Left cardiac atrium (tissue), 4 donors: ENCODE measurements around the gene ASRGL1. TPM values are rescaled to one million over a fixed set of nuclear protein-coding genes. Genes with fewer than 3 reads are reported as not detected.

Experiments
- ATAC-seq, 2 donors: fragments of 200-7000 bp; cut with Tn5 transposase; one replicate each; pipeline ENCODE4 v1.9.1; 2020; ENCODE audit warnings: mild to moderate bottlenecking in 2 of 2, moderate library complexity in 2 of 2
- DNase-seq: peaks from one replicate; pipeline ENCODE4 v3.0.0-alpha.2; 2020
- intact Hi-C, 2 donors: fragments of 100-400 bp; cut with DNase I; formaldehyde crosslinking; loops; one replicate each; pipeline versions ENCODE4 v1.14.1 to v1.15.1; 2022 to 2023
- total RNA-seq, 2 donors: library from RNA; stranded (reverse); fragmentation: NEBNext Ultra II Directional; extraction: Animal tissue kit (Norgen Biotek cat#: 25700); gene quantifications; one replicate each; pipeline ENCODE4 v1.2.1, GENCODE V29; 2021
- donor health status: DM: no; HTN: yes; CAD: no.
- donor health status: DM: no; HTN: yes; CAD: no; lungs with severe emphysema.
- donor health status: DM: yes; HTN: yes; CAD: no.
- donor health status: Dilated cardiomyopathy.

Gene ASRGL1
- total RNA-seq, 2 donors from 2014 or later, result 7.8 to 8.1 TPM

DNA sequence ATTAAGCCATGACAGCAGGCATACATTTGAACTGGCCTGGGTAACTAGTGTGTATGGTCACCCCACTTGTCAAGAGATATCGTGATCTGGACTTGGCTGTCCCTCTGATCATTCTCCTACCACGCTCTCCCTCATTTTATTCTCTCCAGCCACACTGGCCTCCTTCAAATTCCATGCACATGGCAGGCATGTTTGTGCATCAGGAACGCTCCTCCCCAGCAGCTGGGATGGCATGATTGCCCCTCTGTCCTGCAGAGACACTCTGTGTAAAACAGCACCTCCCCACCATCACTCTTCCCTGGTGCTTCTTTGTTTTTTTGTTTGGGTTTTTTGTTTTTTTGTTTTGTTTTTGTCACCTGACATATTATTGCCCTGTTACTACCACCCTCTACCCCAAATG is 50.1 kb downstream of the ASRGL1 start:
- ATAC-seq (no peak), DNase-seq (no peak)
- intact Hi-C loops, result loop anchor here in 1 of 2 donors (10.0 kb wide), 1 partner anchor 307 kb away; no protein-coding TSS in a partner anchor

DNA sequence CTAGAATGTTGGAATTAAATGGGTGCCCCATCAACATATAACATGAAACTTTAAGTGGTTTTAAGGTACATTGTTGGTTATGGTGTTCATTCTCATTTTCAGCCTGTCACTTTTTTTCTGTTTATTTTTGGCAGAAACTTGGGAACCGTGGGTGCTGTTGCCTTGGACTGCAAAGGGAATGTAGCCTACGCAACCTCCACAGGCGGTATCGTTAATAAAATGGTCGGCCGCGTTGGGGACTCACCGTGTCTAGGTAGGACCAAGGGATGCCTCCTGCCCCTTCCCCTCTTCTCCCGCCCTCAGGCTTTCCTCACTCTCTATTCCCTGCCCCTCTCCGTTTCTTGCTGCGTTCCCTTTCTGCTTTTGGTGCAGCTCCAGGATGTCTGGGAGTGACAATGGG is 51.8 kb downstream of the ASRGL1 start:
- ATAC-seq, result no peak
- intact Hi-C loops, result loop anchor here in 1 of 2 donors (10.0 kb wide), 1 partner anchor 306 kb away; no protein-coding TSS in a partner anchor
- no peak for DNase-seq

DNA sequence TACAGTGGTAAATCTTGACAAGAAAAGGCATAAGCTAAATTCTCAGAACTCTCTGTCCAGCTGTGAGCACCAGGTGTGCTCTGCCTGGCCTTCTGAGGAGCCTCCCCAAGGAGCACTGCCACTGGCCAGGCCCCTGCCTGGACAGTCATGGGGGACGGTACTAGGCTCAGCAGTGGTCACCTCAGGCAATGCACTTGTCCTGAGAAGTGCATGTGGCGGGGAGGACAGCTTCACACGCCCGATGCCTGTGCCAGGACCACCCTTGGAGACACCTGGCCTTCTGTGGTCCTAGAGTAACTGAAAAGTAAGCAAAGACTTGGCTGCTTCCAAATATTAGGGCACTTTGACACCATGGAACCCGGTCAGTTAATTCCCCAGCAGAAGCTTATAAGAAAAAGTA is 53.0 kb downstream of the ASRGL1 start:
- ATAC-seq (no peak), DNase-seq (no peak)
- intact Hi-C loops, result loop anchor here (10.0 kb wide), 2 partner anchors 155 to 305 kb away; partner anchors contain the start of gene AHNAK (in 1 of the 2)

DNA sequence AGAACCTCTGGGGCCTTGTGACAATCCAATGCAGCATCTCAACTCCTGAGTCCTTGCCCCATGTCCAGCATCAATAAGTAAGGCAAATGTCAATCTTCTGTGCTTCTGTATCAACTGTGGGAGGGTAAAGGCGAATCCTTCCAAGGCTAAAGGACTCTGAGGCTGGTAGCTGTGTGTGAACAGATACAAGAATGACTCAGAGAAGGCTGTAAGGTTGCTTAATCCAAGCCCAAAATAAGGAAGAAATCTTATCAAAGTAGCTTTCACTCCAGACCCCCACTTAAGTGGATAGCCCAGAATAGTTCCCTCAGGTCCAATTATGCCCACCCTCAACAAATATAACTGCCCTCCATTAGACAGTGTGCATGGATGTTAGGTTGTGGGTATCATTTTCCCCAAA is 53.5 kb downstream of the ASRGL1 start:
- DNase-seq (no peak), ATAC-seq (no peak)
- intact Hi-C loops, result loop anchor here (10.0 kb wide), 2 partner anchors 154 to 304 kb away; partner anchors contain the start of gene AHNAK (in 1 of the 2)

DNA sequence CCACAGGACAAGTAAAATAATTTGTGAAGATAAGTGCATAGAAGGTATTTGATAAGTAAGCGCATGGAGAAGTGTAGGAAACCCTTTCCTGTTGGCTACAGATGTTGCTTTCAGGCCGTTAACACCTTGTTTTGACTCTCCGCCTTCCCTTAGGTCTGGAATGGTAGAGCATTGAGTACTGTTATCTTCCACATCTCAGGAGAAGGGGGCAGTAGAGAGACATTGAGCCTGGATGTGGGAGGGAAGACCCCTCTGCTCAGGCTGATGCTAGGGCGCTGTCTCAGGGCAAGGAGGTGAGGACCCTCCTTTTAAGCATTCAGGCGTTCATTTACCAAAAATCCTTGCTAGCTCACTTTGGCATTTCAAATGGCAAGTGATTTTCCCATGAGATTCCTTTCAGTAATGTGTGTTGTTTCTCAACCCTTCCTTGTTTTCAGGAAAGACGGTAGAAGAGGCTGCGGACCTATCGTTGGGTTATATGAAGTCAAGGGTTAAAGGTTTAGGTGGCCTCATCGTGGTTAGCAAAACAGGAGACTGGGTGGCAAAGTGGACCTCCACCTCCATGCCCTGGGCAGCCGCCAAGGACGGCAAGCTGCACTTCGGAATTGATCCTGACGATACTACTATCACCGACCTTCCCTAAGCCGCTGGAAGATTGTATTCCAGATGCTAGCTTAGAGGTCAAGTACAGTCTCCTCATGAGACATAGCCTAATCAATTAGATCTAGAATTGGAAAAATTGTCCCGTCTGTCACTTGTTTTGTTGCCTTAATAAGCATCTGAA is 54.6 kb downstream of the ASRGL1 start:
- ATAC-seq (no peak), DNase-seq (no peak)
- intact Hi-C loops, result loop anchor here (10.0 kb wide), 2 partner anchors 153 to 303 kb away; partner anchors contain the start of gene AHNAK (in 1 of the 2)

DNA sequence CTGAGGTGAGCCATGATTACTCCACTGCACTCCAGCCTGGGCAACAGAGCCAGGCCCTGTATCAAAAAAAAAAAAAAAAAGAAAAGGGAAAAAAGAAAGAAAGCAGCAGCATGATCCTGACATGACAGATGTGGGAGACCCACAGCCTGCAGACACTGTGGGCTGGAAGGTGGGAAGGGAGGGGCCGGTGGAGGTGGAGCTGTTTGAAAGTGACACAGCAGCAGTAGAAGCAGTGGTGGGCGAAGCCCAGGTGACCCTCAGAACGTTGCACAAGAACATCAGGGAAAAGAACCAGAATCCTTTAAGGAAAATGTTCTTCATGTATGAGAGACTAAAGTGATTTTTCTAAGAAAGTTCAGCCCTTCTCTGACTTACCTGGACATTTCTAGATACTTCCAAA is 55.3 kb downstream of the ASRGL1 start:
- no peak for DNase-seq
- ATAC-seq, result no peak
- intact Hi-C loops, result loop anchor here (10.0 kb wide), 2 partner anchors 152 to 302 kb away; partner anchors contain the start of gene AHNAK (in 1 of the 2)

DNA sequence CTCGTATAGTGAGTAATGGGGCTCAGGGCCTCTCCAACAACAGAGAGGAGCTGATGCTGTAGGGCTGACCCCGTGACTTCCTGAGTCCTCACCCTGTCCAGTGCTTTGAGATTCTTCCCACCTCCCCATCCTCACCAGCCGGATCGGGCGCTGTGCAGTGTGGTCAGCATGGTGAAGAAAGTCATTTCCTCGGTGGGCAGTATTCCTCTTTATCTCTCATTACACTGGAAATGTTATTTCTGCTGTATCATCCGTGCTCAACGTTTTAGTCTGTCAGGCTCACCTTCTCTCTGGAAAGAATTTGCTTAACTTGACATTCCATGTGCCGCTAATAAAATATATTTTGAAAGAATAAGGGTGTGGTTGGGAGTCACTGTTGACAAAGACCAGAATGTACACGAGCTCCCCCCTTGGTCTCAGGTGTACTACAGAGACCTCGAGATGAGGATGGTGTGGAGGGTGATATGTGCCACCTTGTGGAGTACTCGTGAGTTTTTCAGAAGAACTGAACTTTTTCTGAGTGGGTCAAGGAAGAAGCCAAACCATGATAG is 55.9 kb downstream of the ASRGL1 start:
- no peak for DNase-seq
- intact Hi-C loops, result loop anchor here (10.0 kb wide), 2 partner anchors 152 to 302 kb away; partner anchors contain the start of gene AHNAK (in 1 of the 2)
- ATAC-seq, result no peak

DNA sequence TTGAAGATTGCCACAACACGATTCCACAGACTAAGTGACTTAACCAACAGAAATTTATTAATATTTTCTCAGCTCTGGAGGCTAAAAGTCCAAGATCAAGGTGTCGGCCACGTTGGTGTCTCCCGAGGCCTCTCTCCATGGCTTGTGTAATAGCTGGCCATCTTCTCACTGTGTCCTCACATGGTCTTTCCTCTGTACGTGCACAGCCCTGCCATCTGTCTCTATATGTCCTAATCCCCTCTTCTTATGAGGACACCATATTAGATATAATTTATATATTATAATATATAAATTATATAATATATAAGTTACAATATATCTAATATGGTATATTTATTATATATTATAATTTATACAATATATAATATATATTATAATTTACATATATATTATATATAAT is 56.5 kb downstream of the ASRGL1 start:
- ATAC-seq (no peak), DNase-seq (no peak)
- intact Hi-C loops, result loop anchor here (10.0 kb wide), 2 partner anchors 151 to 301 kb away; partner anchors contain the start of gene AHNAK (in 1 of the 2)

DNA sequence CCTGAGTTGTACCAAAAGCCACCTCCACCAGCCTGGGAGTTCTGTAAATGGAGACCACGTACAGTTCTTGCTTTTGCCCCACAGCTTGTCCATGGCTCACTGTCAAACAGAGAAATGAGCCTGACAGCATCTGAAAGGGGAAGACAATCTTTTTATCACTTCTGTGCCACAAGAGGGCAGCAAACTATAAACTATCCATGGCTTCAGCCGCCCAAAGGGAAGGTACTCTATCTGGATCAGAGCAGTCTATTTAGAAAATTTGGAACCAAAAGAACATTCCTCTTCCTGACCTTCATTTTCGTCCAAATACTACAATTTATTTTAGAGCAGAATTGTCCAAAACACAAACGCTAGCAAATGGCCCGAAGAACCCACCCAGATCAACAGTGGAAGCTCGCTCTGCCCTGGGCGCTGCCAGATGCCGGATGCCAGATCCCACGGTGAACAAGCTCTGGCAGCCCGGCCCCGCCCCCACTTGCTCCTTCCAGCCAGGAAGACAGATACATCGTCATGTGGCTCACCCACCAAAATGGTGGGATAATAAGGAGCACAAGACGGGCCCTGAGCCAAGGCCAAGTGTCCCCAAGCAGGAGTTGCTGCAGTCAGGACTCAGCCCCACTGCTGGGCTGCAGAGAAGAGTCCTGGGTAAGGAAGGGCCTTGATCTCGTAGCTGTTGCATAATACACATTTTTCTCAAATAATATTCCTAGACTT is 57.7 kb downstream of the ASRGL1 start:
- intact Hi-C loops, result loop anchor here (5.0 to 10.0 kb wide), 3 partner anchors 150 to 300 kb away; partner anchors contain the start of gene AHNAK (in 1 of the 2)
- peak; percentile 88 for DNase-seq
- peak; percentile 75 to 80 for ATAC-seq

DNA sequence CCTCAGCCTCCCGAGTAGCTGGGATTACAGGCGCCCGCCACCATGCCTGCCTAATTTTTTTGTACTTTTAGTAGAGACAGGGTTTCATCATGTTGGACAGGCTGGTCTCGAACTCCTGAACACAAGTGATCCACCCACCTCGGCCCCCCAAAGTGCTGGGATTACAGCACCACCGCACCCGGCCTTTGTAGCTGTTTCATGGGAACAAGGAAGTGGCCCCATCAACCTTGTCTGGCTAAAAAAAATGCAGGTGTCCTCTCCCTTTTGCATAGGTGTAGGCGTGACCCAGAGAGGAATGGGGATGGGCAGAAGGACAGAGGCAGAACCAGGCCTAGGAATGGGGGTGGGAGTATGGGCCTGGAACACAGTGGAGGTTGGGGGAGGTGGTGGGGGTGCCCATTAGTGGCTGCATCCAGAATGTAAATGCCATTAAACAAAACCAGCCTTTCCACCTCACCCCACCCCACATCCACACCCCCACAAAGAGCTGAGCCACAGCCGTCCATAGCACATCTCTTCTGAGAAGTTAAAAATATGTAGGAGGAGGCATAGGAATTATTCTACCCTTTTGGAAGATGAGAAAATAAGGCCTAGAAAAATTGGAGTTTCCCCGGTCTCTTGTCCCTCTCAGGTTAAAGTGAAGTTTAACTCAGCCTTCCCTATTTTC is 58.8 kb downstream of the ASRGL1 start:
- no peak for DNase-seq
- ATAC-seq, result no peak
- intact Hi-C loops, result loop anchor here (5.0 to 10.0 kb wide), 3 partner anchors 149 to 299 kb away; partner anchors contain the start of gene AHNAK (in 1 of the 2)

DNA sequence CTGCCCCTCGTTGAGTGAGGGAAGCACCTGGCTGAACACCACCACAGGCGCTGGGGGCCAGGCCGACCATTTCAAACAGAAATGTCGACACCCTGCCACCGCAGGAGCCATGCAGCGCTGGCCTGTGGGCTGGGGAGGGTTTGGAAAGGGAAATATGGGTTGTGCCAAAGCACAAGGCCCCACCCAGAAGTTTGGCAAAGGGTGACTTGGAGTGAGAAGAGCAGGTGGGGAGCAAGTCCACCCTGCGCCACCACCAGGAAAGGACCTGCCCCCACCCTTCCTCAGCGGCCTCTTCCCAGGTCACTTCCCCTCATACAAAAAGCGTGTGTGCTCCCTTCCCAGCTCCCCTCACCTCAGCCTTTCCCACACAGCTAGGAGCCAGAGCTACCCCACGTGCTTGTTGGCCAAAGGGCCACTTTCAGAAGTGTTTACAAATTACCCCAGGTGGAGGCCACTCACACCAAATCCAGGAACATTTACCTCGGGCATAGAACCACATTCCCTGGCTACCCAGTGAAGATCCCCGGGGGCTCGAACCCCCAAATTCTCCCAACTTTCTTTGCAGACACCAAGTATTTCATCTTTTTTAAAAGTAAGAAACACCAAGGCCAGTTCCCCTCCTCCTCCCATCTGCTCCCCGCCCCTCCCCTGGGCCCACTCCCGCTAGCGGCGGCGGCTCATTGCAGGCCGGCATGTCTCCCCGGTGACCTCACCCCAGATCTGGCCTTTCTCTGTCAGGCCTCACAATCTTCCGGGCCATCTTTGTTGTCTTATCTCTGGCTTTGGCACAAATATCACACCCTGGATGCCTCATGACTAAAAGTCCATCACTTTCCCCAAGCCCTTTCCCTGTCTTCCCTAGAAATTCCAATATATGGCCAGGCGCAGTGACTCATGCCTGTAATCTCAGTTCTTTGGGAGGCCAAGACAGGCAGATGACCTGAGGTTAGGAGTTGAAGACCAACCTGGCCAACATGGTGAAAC is 61.1 kb downstream of the ASRGL1 start:
- intact Hi-C loops, result loop anchor here (5.0 to 10.0 kb wide), 3 partner anchors 146 to 296 kb away; partner anchors contain the start of gene AHNAK (in 1 of the 2)
- DNase-seq, result peak; percentile 49
- ATAC-seq, result peak in 1 of 2 donors; percentile 27

DNA sequence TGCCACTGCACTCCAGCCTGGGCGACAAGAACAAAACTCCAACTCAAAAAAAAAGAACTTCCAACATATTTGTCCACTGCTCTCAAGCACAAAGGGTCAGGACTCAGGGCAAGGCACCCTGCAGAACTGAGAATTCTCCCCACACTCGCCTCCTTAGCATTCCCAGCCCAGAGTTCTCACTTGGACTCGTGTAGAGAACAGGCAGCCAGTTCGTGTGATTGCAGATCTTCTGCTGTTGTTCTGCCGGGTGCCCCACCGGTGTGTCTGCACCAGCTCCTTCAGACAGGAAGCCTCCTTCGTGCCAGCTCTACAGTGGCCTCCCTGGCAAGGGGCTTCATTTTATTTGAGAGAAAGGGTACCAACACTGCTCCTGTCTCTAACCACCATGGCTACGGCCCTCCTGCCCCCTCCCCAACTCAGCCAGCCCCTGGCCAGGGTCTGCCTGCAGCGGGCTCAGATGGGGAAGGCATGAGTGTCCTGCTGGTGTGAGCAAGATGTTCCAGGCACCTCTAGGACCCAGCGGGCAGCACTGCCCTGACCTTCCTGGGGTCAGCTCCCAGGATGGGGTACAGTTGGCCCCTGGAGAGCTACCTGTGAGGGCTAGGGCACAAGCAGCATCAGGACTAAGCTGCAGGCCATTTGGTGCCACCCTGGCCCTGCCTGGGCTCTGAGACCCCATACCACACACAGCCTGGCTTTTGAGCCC is 62.1 kb downstream of the ASRGL1 start:
- DNase-seq (peak; percentile 27), ATAC-seq (no peak)
- intact Hi-C loops, result loop anchor here (5.0 to 10.0 kb wide), 3 partner anchors 145 to 295 kb away; partner anchors contain the start of gene AHNAK (in 1 of the 2)

DNA sequence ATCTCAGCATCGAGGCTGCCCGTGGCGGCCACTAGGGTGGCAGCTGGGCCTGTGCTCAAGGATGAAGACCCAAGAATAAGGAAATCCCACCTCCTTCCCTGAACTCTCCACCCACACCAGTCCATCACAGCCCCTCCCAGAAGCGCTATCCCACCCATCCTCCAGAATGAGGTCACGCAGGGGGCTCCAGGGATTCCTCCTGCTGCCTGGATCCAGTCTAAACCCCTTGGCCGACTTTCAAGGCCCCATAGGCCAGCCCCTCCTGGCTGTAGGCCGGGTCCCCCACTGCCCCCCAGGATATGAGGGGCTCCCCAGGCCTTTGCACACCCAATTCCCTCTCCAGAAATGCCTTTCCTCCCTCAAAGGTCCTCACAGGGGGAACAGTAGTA is 62.6 kb downstream of the ASRGL1 start:
- ATAC-seq, result peak in 1 of 2 donors; percentile 1
- peak; percentile 33 for DNase-seq
- intact Hi-C loops, result loop anchor here (5.0 to 10.0 kb wide), 3 partner anchors 145 to 295 kb away; partner anchors contain the start of gene AHNAK (in 1 of the 2)

DNA sequence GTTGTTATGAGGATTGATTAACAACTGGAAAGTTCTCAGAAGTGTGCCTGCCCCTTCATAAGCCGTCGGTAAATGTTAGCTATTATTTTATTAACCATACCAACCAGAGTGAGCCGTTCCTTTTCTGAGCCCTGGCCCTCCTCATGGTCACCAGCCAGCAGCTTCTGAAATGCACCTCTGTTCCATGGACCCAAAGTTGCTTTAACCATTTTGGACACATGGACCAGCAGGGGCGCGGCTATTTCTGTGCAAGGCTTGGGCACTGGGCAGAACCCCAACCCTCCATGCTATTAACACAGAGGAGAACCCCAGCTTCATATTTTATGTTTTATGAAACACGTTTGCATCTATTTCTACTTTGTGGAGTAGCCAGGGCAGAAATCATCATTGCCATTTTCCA is 63.0 kb downstream of the ASRGL1 start:
- ATAC-seq (no peak), DNase-seq (no peak)
- intact Hi-C loops, result no loop called here

DNA sequence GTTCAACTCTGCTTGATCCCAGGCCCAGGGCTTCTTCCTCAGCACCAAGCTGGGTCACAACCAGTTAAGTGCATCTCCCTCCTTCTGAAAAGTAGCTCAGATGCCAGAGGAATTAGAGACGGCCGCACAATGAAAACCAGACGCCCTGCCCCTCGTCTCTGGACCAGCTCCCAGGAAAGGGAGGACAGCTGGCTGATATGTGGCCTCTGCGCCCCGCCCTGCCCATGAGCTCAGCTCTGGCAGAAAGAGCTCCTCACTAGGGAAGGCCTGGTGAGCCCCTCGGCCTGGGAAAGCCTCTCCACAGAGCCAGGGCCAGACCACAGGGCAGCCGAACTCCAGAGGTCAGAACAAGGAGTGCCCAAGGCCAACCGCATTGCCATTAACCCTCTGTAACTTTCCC is 63.5 kb downstream of the ASRGL1 start:
- intact Hi-C loops, result no loop called here
- ATAC-seq (peak; percentile 76 to 83), DNase-seq (peak; percentile 84)

DNA sequence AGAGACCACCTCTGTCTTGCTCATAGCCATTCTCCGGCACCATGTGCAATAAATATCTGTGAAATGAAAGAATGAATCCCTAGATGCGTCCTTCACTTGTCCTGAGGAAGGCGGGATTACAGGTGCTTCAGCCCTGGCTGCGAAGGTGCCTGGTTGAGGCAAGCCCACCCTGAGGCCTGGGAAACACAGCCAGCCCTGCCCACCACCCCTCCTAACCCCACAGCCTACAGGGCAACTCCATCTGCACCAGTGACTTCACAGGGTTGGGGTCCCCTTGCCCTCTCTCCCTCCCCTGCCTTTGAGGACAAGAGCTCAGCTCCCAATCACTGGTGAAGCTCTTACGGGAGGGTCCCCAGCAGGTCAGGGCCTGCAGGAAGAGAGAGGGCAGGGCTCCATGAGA is 64.1 kb downstream of the ASRGL1 start:
- ATAC-seq (no peak), DNase-seq (no peak)
- intact Hi-C loops, result no loop called here

DNA sequence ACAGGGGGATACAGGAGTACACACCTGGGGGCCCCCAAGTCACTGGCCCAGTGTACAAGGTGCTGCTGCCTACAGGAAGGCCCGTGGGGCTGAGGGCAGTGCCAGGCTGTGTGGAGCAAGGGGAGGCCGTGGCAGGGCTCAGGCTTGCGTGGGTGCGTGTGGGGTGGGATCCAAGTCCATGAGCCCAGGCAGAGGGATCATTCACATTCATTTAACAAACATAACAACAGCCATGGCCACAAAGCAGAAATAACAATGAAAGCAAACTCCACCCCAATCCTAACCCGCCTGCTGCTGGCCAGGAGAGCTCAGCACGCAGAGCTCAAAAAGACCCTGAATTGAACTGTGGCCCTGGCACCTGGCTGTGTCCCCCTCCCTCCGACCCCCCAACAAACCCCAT is 64.6 kb downstream of the ASRGL1 start:
- intact Hi-C loops, result no loop called here
- DNase-seq (no peak), ATAC-seq (peak; percentile 4 to 6)
